GM21529 (cell line): ENCODE results near the gene NMRAL1.

Experiments
- ATAC-seq: cut with Tn5 transposase; IDR thresholded peaks from one replicate; pipeline ENCODE4 v1.9.1; 2021; ENCODE audit not compliant: unreplicated experiment

The NMRAL1 gene

GRCh38 chr16:4467916-4468315 lies 6.5 kb downstream of the NMRAL1 start:
- no peak for ATAC-seq

- no peak for ATAC-seq
Measured at GRCh38 chr16:4465977-4466779, 8.2 kb downstream of the NMRAL1 start.

GRCh38 chr16:4463522-4464163 lies 10.8 kb downstream of the NMRAL1 start:
- no peak for ATAC-seq

GRCh38 chr16:4461250-4462085 lies 13.0 kb downstream of the NMRAL1 start:
- ATAC-seq: no peak

GRCh38 chr16:4460936-4461249 lies 13.5 kb downstream of the NMRAL1 start:
- ATAC-seq: no peak

GRCh38 chr16:4455951-4456350 lies 18.5 kb downstream of the NMRAL1 start:
- no peak for ATAC-seq

- ATAC-seq: no peak
Measured at GRCh38 chr16:4455081-4455480, 19.3 kb downstream of the NMRAL1 start.

- ATAC-seq: no peak
Measured at GRCh38 chr16:4454623-4455022, 19.8 kb downstream of the NMRAL1 start.

GRCh38 chr16:4452674-4453073 lies 21.8 kb downstream of the NMRAL1 start:
- no peak for ATAC-seq

GRCh38 chr16:4450931-4451519 lies 23.4 kb downstream of the NMRAL1 start:
- no peak for ATAC-seq

- no peak for ATAC-seq
Measured at GRCh38 chr16:4450430-4450829, 24.0 kb downstream of the NMRAL1 start.

GRCh38 chr16:4443986-4444385 lies 30.4 kb downstream of the NMRAL1 start:
- no peak for ATAC-seq

- ATAC-seq: no peak
Measured at GRCh38 chr16:4443271-4443670, 31.2 kb downstream of the NMRAL1 start.

- no peak for ATAC-seq
Measured at GRCh38 chr16:4442371-4442770, 32.1 kb downstream of the NMRAL1 start.

- ATAC-seq: no peak
Measured at GRCh38 chr16:4437366-4437765, 37.1 kb downstream of the NMRAL1 start.

- ATAC-seq: no peak
Measured at GRCh38 chr16:4435337-4436067, 38.9 kb downstream of the NMRAL1 start.

- ATAC-seq: no peak
Measured at GRCh38 chr16:4433914-4434787, 40.3 kb downstream of the NMRAL1 start.

GRCh38 chr16:4433228-4433627 lies 41.2 kb downstream of the NMRAL1 start:
- ATAC-seq: no peak

GRCh38 chr16:4431023-4431422 lies 43.4 kb downstream of the NMRAL1 start:
- ATAC-seq: no peak

- ATAC-seq: no peak
Measured at GRCh38 chr16:4428500-4428899, 45.9 kb downstream of the NMRAL1 start.
